ENCODE measurements around the gene FUBP1.
"Not testable (repeated sequence)": the region's sequence is repeated elsewhere in the genome, so short reads cannot be mapped to it uniquely, and the experiment has no call there.

FUBP1 gene

GRCh38 chr1:77948841-77949424 lies 29.9 kb downstream of the FUBP1 start:
- no peak for DNase-seq (ENCODE audit: low read depth)

GRCh38 chr1:77945345-77945744 lies 33.5 kb downstream of the FUBP1 start:
- DNase-seq (ENCODE audit: low read depth): no peak

- no peak for DNase-seq (ENCODE audit: low read depth)
These were observed 36.3 kb downstream of the FUBP1 start for GRCh38 chr1:77942400-77943140.

DNA sequence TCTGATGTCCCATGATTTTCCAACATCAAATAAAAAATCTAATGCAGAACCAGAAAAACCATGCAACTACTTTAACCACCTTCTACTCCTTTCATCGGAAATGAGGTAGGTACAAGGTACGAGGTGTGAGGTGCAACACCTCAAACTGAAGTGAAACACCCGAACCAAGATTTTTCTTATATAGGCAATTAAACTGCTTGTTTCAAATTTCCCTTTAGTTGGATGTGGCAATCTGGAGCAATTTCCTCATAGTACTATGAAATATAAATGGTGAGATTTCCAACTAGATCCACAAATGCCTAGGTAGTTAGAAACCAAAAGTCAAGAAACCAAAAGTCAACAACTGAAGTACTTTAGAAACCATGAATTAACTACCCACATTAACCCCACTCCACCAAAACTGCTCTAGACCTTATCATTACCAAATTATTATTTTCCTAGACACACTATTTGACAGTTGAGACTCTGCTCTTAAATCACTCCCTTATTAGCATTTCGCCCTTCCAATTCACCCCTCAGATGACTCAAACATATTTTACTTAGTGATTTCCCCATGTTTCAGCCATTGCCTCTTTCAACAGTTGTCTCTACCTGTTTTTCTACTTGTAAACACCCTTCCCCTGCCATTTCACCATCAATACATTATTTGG lies 37.8 kb downstream of the FUBP1 start:
- DNase-seq (ENCODE audit: low read depth): no peak

DNA sequence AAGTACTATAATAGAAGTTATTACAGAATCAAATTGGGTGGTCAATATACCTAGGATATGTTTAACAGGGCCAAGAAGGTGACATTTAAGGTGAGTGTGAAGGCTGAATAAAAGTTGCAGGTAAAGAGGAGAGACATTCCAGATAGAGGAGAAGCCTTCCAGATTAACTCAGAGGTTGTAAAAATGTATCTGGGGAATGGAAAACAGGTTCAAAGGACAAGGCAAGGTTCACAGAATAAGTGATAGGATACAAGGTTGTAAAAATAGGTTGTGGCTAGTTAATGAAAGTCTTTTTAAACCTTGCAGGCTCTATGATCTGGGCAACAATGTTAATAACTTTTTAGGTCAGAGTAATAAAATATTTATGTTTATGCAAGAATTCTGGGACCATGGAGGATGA lies 40.2 kb downstream of the FUBP1 start:
- no peak for DNase-seq (ENCODE audit: low read depth)

DNA sequence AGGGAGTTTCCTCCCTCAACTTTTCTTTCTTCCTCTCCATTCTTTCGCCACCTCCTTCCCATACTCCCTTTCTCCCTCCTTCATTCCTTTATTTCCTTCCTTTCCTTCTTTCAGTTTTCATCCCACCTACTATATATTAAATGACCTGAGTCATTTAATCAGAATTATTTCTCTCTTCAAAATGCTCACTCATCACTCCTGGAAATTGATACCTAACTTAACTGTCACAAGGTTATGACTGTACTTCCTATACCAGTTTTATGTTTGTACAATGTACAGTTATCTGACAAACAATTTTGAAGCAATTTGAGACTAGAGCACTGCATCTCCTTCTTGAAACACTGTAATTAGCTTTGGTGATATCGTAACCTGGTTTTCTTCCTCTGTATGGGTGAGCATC lies 49.1 kb downstream of the FUBP1 start:
- DNase-seq (ENCODE audit: low read depth): no peak

GRCh38 chr1:77927414-77927813 lies 51.5 kb downstream of the FUBP1 start:
- no peak for DNase-seq (ENCODE audit: low read depth)

DNA sequence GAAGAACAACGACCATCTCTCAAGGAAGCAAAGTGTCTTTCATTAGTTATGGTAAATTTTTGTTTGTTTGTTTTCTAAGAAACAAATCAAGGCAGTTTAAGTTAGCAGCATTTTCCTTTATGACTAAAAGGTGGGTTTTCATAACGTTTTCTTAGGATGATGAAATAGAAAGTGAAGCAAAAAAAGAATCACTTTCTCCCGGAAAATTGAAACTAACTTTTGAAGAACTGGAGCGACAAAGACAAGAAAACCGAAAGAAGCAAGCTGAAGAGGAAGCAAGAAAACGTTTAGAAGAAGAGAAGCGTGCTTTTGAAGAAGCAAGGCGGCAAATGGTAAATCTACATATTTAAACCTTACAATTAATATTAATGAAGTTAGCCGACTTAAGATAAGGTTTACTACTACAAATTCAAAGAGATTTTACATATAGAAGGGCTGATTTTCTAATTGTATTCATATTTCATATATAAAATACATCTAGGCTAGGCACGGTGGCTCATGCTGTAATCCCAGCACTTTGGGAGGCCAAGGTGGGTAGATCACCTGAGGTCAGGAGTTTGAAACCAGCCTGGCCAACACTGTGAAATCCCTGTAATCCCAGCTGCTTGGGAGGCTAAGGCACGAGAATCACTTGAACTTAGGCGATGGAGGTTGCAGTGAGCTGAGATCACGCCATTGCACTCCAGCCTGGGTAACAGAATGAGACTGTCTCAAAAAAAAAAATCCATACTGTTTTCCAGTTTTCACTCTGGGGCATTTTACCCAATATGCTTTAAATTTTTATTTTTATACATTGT lies 52.1 kb downstream of the FUBP1 start:
- no peak for DNase-seq (ENCODE audit: low read depth)

DNA sequence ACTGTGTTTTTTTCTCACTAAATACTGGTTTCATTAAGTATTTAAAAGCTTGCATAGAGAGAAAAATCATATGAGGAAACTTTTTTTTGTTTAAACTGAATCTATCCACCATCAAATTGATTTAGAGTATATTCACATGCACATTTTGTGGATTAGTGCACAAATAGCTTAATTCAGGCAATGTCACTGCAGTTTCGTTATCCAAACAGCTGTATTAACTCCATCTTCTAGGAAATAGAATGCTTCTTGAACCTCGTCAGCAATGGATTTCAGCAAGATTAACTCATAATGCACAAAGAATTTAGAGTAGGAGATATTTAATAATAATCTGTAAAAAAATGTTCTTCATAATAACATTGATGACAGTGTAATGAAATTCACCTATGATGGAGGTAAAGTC lies 52.9 kb downstream of the FUBP1 start:
- DNase-seq (ENCODE audit: low read depth): no peak

DNA sequence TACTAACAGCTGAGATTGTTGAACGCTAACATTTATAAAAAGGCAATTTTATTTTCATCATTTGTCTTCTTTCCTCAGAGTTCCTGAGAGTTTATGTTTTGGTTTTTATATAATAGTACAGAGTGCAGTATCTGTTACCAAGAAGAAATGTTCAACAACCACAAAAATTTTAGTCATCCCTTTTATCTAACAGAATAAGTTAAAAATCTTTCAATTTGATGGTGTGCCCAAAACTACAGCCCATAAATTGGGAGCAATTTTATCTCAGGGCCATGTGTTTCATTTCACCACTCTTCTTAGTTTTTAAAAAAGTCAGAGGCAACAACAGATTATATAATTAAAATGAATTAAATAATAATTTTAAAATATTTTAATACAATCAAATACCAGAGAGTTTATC lies 53.4 kb downstream of the FUBP1 start:
- DNase-seq (ENCODE audit: low read depth): no peak

DNA sequence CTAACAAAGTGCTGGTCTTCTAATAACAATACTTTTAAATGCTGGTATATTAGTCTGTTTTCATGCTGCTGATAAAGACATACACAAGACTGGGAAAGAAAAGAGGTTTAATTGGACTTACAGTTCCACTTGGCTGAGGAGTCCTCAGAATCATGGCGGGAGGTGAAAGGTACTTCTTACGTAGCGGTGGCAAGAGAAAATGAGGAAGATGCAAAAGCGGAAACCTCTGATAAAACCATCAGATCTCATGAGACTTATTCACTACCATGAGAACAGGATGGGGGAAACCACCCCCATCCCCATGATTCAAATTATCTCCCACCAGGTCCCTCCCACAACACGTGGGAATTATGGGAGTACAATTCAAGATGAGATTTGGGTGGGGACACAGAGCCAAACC lies 60.0 kb downstream of the FUBP1 start:
- DNase-seq (ENCODE audit: low read depth): not testable (repeated sequence)

DNA sequence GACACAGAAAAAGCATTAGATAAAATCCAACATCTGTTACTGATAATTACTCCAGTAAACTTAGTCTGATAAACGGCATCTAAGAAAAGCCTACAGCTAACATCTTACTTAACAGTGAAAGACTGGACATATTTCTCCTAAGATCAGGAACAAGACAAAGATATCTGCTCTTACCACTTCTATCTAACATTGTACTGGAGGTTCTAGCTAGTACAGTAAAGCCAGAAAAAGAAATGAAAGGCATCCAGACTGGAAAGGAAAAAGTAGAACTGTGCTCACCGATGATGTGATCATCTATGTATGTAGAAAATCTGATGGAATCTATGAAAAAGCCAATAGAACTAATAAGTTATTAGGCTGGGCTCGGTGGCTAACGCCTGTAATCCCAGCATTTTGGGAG lies 68.8 kb downstream of the FUBP1 start:
- DNase-seq (ENCODE audit: low read depth): no peak

GRCh38 chr1:77906624-77907023 lies 72.2 kb downstream of the FUBP1 start:
- DNase-seq (ENCODE audit: low read depth): no peak

DNA sequence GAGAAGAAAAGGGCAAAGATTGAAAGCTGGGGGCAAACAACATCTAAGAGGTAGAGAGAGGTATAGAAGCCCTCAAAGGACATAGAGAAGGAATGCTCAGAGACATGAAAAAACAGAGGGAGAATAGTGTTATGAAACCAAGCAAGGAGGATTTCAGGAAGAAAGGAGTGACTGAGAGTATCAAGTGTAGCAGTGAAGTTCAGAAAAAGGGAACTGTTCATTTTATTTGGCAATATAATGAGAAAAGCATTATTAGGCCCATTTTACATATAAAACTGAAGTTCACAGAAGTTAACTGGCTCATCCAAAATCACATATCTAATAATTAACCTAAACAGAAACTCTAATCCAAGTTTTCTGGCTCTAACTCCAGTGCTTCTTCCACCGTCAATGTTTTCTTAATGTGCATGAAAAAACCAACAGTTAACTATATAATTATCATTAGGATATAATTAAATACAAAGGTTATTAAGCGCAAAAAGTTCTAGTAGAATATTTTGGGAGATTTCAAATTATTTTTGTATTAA lies 72.8 kb downstream of the FUBP1 start:
- no peak for DNase-seq (ENCODE audit: low read depth)

DNA sequence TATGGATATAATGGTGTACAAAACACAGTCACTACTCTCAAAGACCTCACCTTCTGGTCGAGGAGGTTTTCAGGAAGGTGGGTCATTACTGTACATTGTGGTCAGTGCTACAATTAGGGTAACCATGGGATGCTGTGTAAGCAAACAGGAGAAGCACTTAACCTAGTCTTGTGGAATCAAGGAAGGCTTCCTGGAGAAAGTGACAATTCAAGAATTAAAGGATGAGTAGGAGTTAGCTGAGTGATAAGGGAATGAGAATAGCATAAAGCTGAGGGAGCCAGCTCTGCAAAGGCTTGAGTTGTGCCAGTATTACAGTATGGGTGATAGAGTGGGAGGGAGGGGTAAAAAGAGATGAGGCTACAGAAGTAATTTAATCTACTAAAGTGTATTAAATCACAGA lies 73.3 kb downstream of the FUBP1 start:
- no peak for DNase-seq (ENCODE audit: low read depth)

DNA sequence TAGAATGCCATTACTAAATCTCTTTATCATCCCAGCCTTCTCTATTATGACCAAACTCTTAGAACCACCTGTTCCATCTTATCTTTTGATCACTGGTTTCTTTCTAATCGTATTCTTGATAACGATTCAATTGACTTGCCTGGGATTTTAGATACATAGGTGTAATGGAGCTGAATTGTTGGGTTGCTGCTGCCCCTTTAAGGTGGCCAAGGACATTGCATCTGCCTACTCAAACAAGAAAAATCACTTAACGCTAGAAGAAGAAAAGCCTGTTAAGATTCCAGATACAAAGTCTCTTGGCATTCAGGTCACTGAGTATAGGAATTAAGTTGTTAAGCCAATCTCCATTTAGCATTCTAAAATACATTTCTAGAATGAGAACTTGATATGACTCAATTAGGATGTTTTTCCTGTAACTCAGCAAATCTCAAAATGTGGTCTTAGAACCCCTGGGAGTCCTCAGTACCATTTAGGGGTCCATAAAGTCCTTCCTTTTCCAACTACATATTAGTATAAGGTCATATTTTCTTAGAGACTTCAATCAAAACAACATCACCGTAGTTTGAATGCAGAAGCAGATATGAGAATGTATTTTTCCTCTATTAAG lies 78.1 kb downstream of the FUBP1 start:
- DNase-seq (ENCODE audit: low read depth): no peak

GRCh38 chr1:77899647-77900320 lies 79.1 kb downstream of the FUBP1 start:
- DNase-seq (ENCODE audit: low read depth): no peak

Data from CMK (cell line).